ENCODE results near the gene MAPT.
A peak's percentile ranks its signal among the peaks of the same experiment; 100 is the strongest.

Gene MAPT

DNA sequence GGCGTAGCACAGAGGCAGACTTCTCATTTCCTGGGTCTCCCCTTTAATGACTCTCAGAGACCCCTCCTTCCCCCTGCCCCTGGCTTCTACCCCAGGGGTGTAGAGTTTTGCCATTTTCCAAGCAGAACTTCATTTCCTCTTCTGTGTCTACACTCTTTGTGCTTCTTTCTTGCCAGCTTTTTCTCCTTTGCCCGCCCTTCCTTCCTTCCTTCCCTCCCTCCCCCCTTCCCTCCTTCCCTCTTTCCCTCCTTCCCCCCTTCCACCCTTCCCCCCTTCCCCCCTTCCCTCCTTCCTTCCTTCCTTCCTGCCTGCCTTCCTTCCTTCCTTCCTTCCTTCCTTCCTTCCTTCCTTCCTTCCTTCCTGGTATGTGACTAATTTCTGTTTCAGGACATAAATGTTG, 47.0 kb downstream of the MAPT start:
- no peak overlapping the region for H3K9ac ChIP-seq (ENCODE audit: insufficient read length, low read depth)
- H3K4me1 ChIP-seq (ENCODE audit: insufficient read depth, insufficient read length) = peaks cover 9% of the 10 kb centered on the region
- H3K36me3 ChIP-seq (ENCODE audit: insufficient read depth, insufficient read length, low read length) = no peaks in the 10 kb centered on the region
- H3K4me3 ChIP-seq (ENCODE audit: insufficient read length, low read depth) = no peak overlapping the region
- peaks cover 2% of the 10 kb centered on the region for H3K27me3 ChIP-seq (ENCODE audit: insufficient read depth, insufficient read length)
- TF ChIP-seq YY1 (IDR thresholded peaks at IDR 0.05; ENCODE audit: insufficient read depth, insufficient read length) (no peak), ZNF274 (IDR thresholded peaks at IDR 0.05; ENCODE audit: low read depth, low read length) (no peak), SUZ12 (IDR thresholded peaks at IDR 0.05; ENCODE audit: extremely low read depth, insufficient read depth, insufficient read length) (no peak)
- H3K9me3 ChIP-seq (ENCODE audit: insufficient read depth, low read length) = no peaks in the 10 kb centered on the region
- no peak for DNase-seq (ENCODE audit: low read depth, low spot score)

- H3K9ac ChIP-seq (ENCODE audit: insufficient read length, low read depth) = no peak overlapping the region
- DNase-seq (ENCODE audit: low read depth, low spot score) = peak; percentile 22
- H3K4me3 ChIP-seq (ENCODE audit: insufficient read length, low read depth) = no peak overlapping the region
- TF ChIP-seq ZNF274 (IDR thresholded peaks at IDR 0.05; ENCODE audit: low read depth, low read length) (no peak), SUZ12 (IDR thresholded peaks at IDR 0.05; ENCODE audit: extremely low read depth, insufficient read depth, insufficient read length) (no peak), YY1 (IDR thresholded peaks at IDR 0.05; ENCODE audit: insufficient read depth, insufficient read length) (no peak)
- no peaks in the 10 kb centered on the region for H3K36me3 ChIP-seq (ENCODE audit: insufficient read depth, insufficient read length, low read length)
- H3K27me3 ChIP-seq (ENCODE audit: insufficient read depth, insufficient read length) = peaks cover 2% of the 10 kb centered on the region
- H3K9me3 ChIP-seq (ENCODE audit: insufficient read depth, low read length) = no peaks in the 10 kb centered on the region
- H3K4me1 ChIP-seq (ENCODE audit: insufficient read depth, insufficient read length) = peaks cover 9% of the 10 kb centered on the region
Observed at GRCh38 chr17:45942284-45942683, 47.9 kb downstream of the MAPT start.

GRCh38 chr17:45946841-45947256, 52.5 kb downstream of the MAPT start:
- H3K4me3 ChIP-seq (ENCODE audit: insufficient read length, low read depth) = no peak overlapping the region
- TF ChIP-seq SUZ12 (IDR thresholded peaks at IDR 0.05; ENCODE audit: extremely low read depth, insufficient read depth, insufficient read length) = no peak
- TF ChIP-seq ZNF274 (IDR thresholded peaks at IDR 0.05; ENCODE audit: low read depth, low read length) = no peak
- H3K4me1 ChIP-seq (ENCODE audit: insufficient read depth, insufficient read length) = peaks cover 18% of the 10 kb centered on the region
- H3K9ac ChIP-seq (ENCODE audit: insufficient read length, low read depth) = no peak overlapping the region
- peaks cover 14% of the 10 kb centered on the region for H3K27me3 ChIP-seq (ENCODE audit: insufficient read depth, insufficient read length)
- no peaks in the 10 kb centered on the region for H3K9me3 ChIP-seq (ENCODE audit: insufficient read depth, low read length)
- H3K36me3 ChIP-seq (ENCODE audit: insufficient read depth, insufficient read length, low read length) = no peaks in the 10 kb centered on the region
- no peak for DNase-seq (ENCODE audit: low read depth, low spot score)

DNA sequence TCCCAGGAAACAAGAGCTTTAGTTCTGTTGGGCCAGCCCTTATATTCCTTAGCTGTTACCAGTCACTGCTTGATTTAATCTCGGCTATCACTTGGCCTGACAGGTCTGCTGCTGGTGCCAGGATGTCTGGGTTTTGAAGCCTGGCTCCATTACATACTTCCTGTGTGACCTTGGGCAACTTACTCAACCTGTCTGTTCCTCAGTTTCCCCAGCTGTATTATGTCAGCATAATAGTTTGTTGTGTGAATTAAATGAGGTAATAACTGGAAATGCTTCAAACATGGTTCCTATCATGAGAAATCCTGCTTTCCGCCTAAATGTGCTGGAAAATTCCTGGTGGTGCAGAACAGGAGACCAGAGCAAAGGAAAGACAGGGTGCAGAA, 54.1 kb downstream of the MAPT start:
- DNase-seq (ENCODE audit: low read depth, low spot score) = no peak
- Histone ChIP-seq H3K36me3 (ENCODE audit: insufficient read depth, insufficient read length, low read length) (no peaks in the 10 kb centered on the region), H3K9ac (ENCODE audit: insufficient read length, low read depth) (peak overlapping the region; percentile 12), H3K4me3 (ENCODE audit: insufficient read length, low read depth) (no peak overlapping the region), H3K4me1 (ENCODE audit: insufficient read depth, insufficient read length) (peaks cover 19% of the 10 kb centered on the region), H3K27me3 (ENCODE audit: insufficient read depth, insufficient read length) (peaks cover 14% of the 10 kb centered on the region), H3K9me3 (ENCODE audit: insufficient read depth, low read length) (no peaks in the 10 kb centered on the region)
- TF ChIP-seq SUZ12 (IDR thresholded peaks at IDR 0.05; ENCODE audit: extremely low read depth, insufficient read depth, insufficient read length) (no peak), ZNF274 (IDR thresholded peaks at IDR 0.05; ENCODE audit: low read depth, low read length) (no peak), YY1 (IDR thresholded peaks at IDR 0.05; ENCODE audit: insufficient read depth, insufficient read length) (no peak)

- peaks cover 14% of the 10 kb centered on the region for H3K27me3 ChIP-seq (ENCODE audit: insufficient read depth, insufficient read length)
- peak; percentile 40 for DNase-seq (ENCODE audit: low read depth, low spot score)
- H3K9ac ChIP-seq (ENCODE audit: insufficient read length, low read depth) = peak overlapping the region; percentile 33
- no peak overlapping the region for H3K4me3 ChIP-seq (ENCODE audit: insufficient read length, low read depth)
- H3K9me3 ChIP-seq (ENCODE audit: insufficient read depth, low read length) = no peaks in the 10 kb centered on the region
- TF ChIP-seq ZNF274 (IDR thresholded peaks at IDR 0.05; ENCODE audit: low read depth, low read length) (no peak), SUZ12 (IDR thresholded peaks at IDR 0.05; ENCODE audit: extremely low read depth, insufficient read depth, insufficient read length) (no peak), YY1 (IDR thresholded peaks at IDR 0.05; ENCODE audit: insufficient read depth, insufficient read length) (no peak)
- peaks cover 15% of the 10 kb centered on the region for H3K4me1 ChIP-seq (ENCODE audit: insufficient read depth, insufficient read length)
- H3K36me3 ChIP-seq (ENCODE audit: insufficient read depth, insufficient read length, low read length) = no peaks in the 10 kb centered on the region
Observed at GRCh38 chr17:45948881-45949624, 54.7 kb downstream of the MAPT start.

DNA sequence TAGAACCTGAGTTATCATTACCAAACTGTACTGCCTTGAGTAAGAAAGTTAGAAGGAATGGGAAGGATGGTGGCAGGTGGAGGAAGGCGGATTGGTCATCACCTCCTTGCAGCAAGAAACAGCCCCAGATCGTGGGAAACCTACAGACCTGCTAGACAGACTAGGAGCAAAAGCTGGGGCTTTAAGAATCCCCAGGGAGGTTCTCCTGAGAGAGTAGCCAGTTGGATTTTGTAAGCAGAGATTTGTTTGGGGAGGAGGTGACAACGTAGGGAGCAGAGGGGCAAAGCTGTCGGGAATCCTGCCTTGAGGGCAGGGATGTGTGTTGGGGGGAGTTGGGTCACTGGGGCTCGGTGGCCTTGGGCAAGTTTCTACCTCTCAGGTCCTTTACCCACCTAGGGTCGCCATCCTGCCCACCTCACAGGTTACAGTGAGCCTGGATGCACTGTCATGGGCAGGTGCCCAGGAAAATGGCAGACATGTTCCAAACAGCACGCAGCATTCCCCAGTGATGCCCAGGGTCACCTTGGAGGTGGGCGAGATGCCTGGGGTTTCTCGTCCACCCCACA, 55.5 kb downstream of the MAPT start:
- H3K36me3 ChIP-seq (ENCODE audit: insufficient read depth, insufficient read length, low read length) = no peaks in the 10 kb centered on the region
- H3K9ac ChIP-seq (ENCODE audit: insufficient read length, low read depth) = no peak overlapping the region
- no peak for DNase-seq (ENCODE audit: low read depth, low spot score)
- peaks cover 15% of the 10 kb centered on the region for H3K4me1 ChIP-seq (ENCODE audit: insufficient read depth, insufficient read length)
- TF ChIP-seq ZNF274 (IDR thresholded peaks at IDR 0.05; ENCODE audit: low read depth, low read length) (no peak), SUZ12 (IDR thresholded peaks at IDR 0.05; ENCODE audit: extremely low read depth, insufficient read depth, insufficient read length) (no peak), YY1 (IDR thresholded peaks at IDR 0.05; ENCODE audit: insufficient read depth, insufficient read length) (no peak)
- H3K4me3 ChIP-seq (ENCODE audit: insufficient read length, low read depth) = no peak overlapping the region
- no peaks in the 10 kb centered on the region for H3K9me3 ChIP-seq (ENCODE audit: insufficient read depth, low read length)
- H3K27me3 ChIP-seq (ENCODE audit: insufficient read depth, insufficient read length) = peaks cover 14% of the 10 kb centered on the region

- TF ChIP-seq YY1 (IDR thresholded peaks at IDR 0.05; ENCODE audit: insufficient read depth, insufficient read length) (no peak), ZNF274 (IDR thresholded peaks at IDR 0.05; ENCODE audit: low read depth, low read length) (no peak), SUZ12 (IDR thresholded peaks at IDR 0.05; ENCODE audit: extremely low read depth, insufficient read depth, insufficient read length) (no peak)
- Histone ChIP-seq H3K4me1 (ENCODE audit: insufficient read depth, insufficient read length) (peaks cover 15% of the 10 kb centered on the region), H3K27me3 (ENCODE audit: insufficient read depth, insufficient read length) (peaks cover 14% of the 10 kb centered on the region)
Observed at GRCh38 chr17:45950888-45951287, 56.5 kb downstream of the MAPT start.

More at GRCh38 chr17:45950888-45951287, 56.5 kb downstream of the MAPT start:
- Histone ChIP-seq H3K9me3 (ENCODE audit: insufficient read depth, low read length) (no peaks in the 10 kb centered on the region), H3K4me3 (ENCODE audit: insufficient read length, low read depth) (no peak overlapping the region), H3K36me3 (ENCODE audit: insufficient read depth, insufficient read length, low read length) (no peaks in the 10 kb centered on the region), H3K9ac (ENCODE audit: insufficient read length, low read depth) (no peak overlapping the region)
- DNase-seq (ENCODE audit: low read depth, low spot score) = no peak

All from NT2/D1 (cell line).